Karpas-422 (cell line): ENCODE data around the gene CCDC106. TPM values are rescaled to one million over a fixed set of nuclear protein-coding genes. Genes with fewer than 3 reads are reported as not detected.

Experiments used
- DNase-seq: peaks from one replicate; pipeline ENCODE4 v3.0.0-alpha.2; 2015
- H2AFZ ChIP-seq: fragments of 200-600 bp; sonication (generic); 2 replicates; pipeline ENCODE4 v1.6.1; 2014; ENCODE audit warnings: antibody characterized with exemption, low read length, mixed read lengths
- H3K27ac ChIP-seq: fragments of 200-600 bp; sonication (generic); 2 replicates; pipeline ENCODE4 v1.5.1; 2014; ENCODE audit warnings: mild to moderate bottlenecking, low read length, moderate library complexity
- H3K27me3 ChIP-seq: fragments of 200-600 bp; sonication (generic); 2 replicates; pipeline ENCODE4 v1.6.1; 2014; ENCODE audit warnings: low read length, mixed read lengths
- H3K36me3 ChIP-seq: fragments of 200-600 bp; sonication (generic); 2 replicates; pipeline ENCODE4 v1.6.1; 2014; ENCODE audit warnings: low read length, mixed read lengths; ENCODE audit not compliant: insufficient read depth
- H3K4me1 ChIP-seq: fragments of 200-600 bp; sonication (generic); 2 replicates; pipeline ENCODE4 v1.6.1; 2014; ENCODE audit warnings: mild to moderate bottlenecking, low read length, mixed read lengths
- H3K4me2 ChIP-seq: fragments of 200-600 bp; sonication (generic); 2 replicates; pipeline ENCODE4 v1.6.1; 2014; ENCODE audit warnings: low read length, low read depth, mild to moderate bottlenecking; ENCODE audit not compliant: poor library complexity, severe bottlenecking
- H3K4me3 ChIP-seq: fragments of 200-600 bp; sonication (generic); 2 replicates; pipeline ENCODE4 v1.5.1; 2014; ENCODE audit warnings: mild to moderate bottlenecking, antibody characterized with exemption, low read length, mixed read lengths
- H3K79me2 ChIP-seq: fragments of 200-600 bp; sonication (generic); 2 replicates; pipeline ENCODE4 v1.6.1; 2014; ENCODE audit warnings: mild to moderate bottlenecking, low read length, mixed read lengths
- H3K9ac ChIP-seq: fragments of 200-600 bp; sonication (generic); 2 replicates; pipeline ENCODE4 v1.6.0; 2014; ENCODE audit warnings: low read length
- H3K9me2 ChIP-seq: fragments of 200-600 bp; sonication (generic), shearing (Covaris generic); replicated peaks from 2 replicates; pipeline ENCODE4 v1.6.0; 2014; ENCODE audit warnings: mild to moderate bottlenecking, low read length, moderate library complexity; ENCODE audit not compliant: insufficient read depth
- H3K9me3 ChIP-seq: fragments of 300-700, 200-600 bp; sonication (generic); 2 replicates; pipeline ENCODE4 v1.6.1; 2014; ENCODE audit warnings: low read length, mixed read lengths
- H4K20me1 ChIP-seq: fragments of 200-600 bp; sonication (generic); 2 replicates; pipeline ENCODE4 v1.6.1; 2014; ENCODE audit warnings: mild to moderate bottlenecking, antibody characterized with exemption, low read length, low read depth; ENCODE audit not compliant: insufficient read depth
- total RNA-seq: library from RNA; depleted of rRNA; stranded (reverse); fragments of >200 nt; shearing (Covaris generic); gene quantifications from 2 replicates; pipeline ENCODE4 v1.2.3, GENCODE V29; 2014; ENCODE audit warnings: low replicate concordance

Gene CCDC106
- total RNA-seq, 1 experiment from 2014 or later: 26.2 TPM

DNA sequence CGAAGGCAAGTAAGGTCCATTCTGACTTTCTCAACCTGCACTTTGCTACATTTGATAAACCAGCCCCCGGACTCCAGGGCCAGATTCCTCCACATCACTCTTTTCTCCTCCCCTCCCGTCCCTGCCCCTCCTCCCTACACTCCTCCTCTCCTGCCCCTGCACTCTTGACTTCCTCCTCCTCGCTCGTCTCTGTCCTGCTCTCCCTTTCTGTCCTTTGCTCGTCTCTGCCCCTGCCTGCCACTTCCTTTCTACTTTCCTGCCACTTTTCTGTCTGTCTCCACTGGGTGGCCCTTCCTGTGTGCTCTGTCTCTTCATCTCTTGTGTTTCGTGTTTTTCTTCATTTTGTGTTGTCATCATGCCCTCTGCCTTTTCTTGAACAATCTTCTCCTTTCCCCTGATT, 13.8 kb downstream of the CCDC106 start:
- Histone ChIP-seq H3K4me3 (no peak overlapping the region), H3K27me3 (no peaks in the 10 kb centered on the region), H3K4me1 (peaks cover 20% of the 10 kb centered on the region), H3K9me2 (no peaks in the 10 kb centered on the region), H4K20me1 (peaks cover 89% of the 10 kb centered on the region), H3K4me2 (no peak overlapping the region), H2AFZ (no peak overlapping the region), H3K9me3 (no peaks in the 10 kb centered on the region), H3K27ac (no peak overlapping the region), H3K9ac (no peak overlapping the region), H3K79me2 (peaks cover 92% of the 10 kb centered on the region), H3K36me3 (peaks cover 74% of the 10 kb centered on the region)
- DNase-seq: no peak

- H3K9me2 ChIP-seq: no peaks in the 10 kb centered on the region
- H3K9me3 ChIP-seq: no peaks in the 10 kb centered on the region
- DNase-seq: no peak
- peaks cover 67% of the 10 kb centered on the region for H3K36me3 ChIP-seq
- H4K20me1 ChIP-seq: peaks cover 85% of the 10 kb centered on the region
- peaks cover 84% of the 10 kb centered on the region for H3K79me2 ChIP-seq
- H3K4me1 ChIP-seq: no peaks in the 10 kb centered on the region
- H3K4me2 ChIP-seq: no peak overlapping the region
- H3K27me3 ChIP-seq: no peaks in the 10 kb centered on the region
- H3K9ac ChIP-seq: no peak overlapping the region
- H3K27ac ChIP-seq: no peak overlapping the region
- no peak overlapping the region for H2AFZ ChIP-seq
- H3K4me3 ChIP-seq: no peak overlapping the region
These were observed 16.0 kb downstream of the CCDC106 start for GRCh38 chr19:55663846-55664536.

DNA sequence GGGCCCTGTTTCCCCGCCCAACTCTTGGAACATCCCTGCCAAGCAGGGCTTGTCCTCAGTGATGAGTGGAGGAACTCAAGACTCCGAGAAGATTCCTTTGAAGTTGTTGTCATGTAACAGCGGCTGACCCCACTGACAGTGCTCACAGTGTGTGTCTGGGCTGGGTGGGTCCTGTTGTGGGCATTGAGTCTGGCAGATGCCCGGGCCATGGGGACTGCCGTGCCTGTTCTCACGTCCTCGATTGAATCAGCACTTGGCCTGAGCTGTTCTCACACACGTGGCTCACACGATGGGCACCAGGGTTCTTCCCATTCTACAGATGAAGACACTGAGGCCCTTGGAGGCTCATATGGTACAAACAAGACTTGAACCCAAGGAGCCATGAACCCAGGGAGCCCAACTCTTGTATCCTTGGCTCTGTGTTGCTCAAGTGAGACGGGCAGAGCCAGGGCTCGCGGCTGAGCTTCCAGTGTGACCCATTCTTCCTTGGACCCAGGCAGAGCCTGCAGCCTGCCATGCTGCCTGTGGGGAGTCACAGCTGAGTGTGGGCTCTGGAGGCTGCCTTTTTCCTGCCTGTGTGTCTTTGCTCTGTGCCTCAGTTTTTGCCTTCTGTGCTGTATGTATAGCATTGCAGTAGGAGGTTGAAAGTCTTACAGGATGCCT, 18.5 kb downstream of the CCDC106 start:
- H3K4me3 ChIP-seq: no peak overlapping the region
- H2AFZ ChIP-seq: no peak overlapping the region
- no peak overlapping the region for H3K27ac ChIP-seq
- no peaks in the 10 kb centered on the region for H3K27me3 ChIP-seq
- no peaks in the 10 kb centered on the region for H3K9me3 ChIP-seq
- no peak overlapping the region for H3K4me2 ChIP-seq
- peaks cover 84% of the 10 kb centered on the region for H4K20me1 ChIP-seq
- H3K36me3 ChIP-seq: peaks cover 57% of the 10 kb centered on the region
- no peaks in the 10 kb centered on the region for H3K9me2 ChIP-seq
- peaks cover 82% of the 10 kb centered on the region for H3K79me2 ChIP-seq
- no peak for DNase-seq
- no peak overlapping the region for H3K9ac ChIP-seq
- peaks cover 14% of the 10 kb centered on the region for H3K4me1 ChIP-seq

- Histone ChIP-seq H3K27ac (no peak overlapping the region), H3K4me1 (peaks cover 19% of the 10 kb centered on the region), H4K20me1 (peaks cover 80% of the 10 kb centered on the region), H3K4me3 (no peak overlapping the region), H2AFZ (no peak overlapping the region), H3K4me2 (no peak overlapping the region), H3K9ac (no peak overlapping the region), H3K79me2 (peaks cover 81% of the 10 kb centered on the region), H3K9me2 (no peaks in the 10 kb centered on the region), H3K36me3 (peaks cover 55% of the 10 kb centered on the region), H3K9me3 (no peaks in the 10 kb centered on the region), H3K27me3 (no peaks in the 10 kb centered on the region)
- DNase-seq: no peak
These were observed 19.0 kb downstream of the CCDC106 start for GRCh38 chr19:55667006-55667381.

DNA sequence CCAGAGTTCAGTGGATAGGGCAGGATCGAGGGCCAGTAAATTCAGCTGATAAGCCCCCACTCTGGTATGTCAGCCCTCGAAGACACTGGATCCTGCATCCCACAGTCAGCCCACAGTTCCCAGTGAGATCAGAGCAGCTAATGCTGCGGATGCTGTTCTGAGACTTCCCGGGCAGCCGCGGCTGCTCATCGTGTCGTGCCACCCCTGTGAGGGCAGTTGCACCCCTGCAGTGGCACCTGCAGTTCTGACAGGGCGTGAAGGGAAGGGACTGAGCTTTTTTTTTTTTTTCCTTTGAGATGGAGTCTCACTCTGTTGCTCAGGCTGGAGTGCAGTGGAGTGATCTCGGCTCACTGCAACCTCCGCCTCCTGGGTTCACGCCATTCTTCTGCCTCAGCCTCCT, 19.5 kb downstream of the CCDC106 start:
- H3K4me1 ChIP-seq: peaks cover 24% of the 10 kb centered on the region
- H3K27me3 ChIP-seq: no peaks in the 10 kb centered on the region
- no peak for DNase-seq
- H3K9me3 ChIP-seq: no peaks in the 10 kb centered on the region
- peaks cover 82% of the 10 kb centered on the region for H3K79me2 ChIP-seq
- no peak overlapping the region for H2AFZ ChIP-seq
- peaks cover 81% of the 10 kb centered on the region for H4K20me1 ChIP-seq
- H3K4me3 ChIP-seq: no peak overlapping the region
- peaks cover 57% of the 10 kb centered on the region for H3K36me3 ChIP-seq
- no peak overlapping the region for H3K4me2 ChIP-seq
- no peak overlapping the region for H3K9ac ChIP-seq
- no peaks in the 10 kb centered on the region for H3K9me2 ChIP-seq
- no peak overlapping the region for H3K27ac ChIP-seq

- no peak overlapping the region for H3K9ac ChIP-seq
- peaks cover 53% of the 10 kb centered on the region for H3K36me3 ChIP-seq
- no peak for DNase-seq
- H3K79me2 ChIP-seq: peaks cover 80% of the 10 kb centered on the region
- no peak overlapping the region for H3K4me3 ChIP-seq
- H3K27me3 ChIP-seq: no peaks in the 10 kb centered on the region
- no peaks in the 10 kb centered on the region for H3K9me3 ChIP-seq
- peaks cover 29% of the 10 kb centered on the region for H3K4me1 ChIP-seq
- H3K9me2 ChIP-seq: no peaks in the 10 kb centered on the region
- no peak overlapping the region for H2AFZ ChIP-seq
- H4K20me1 ChIP-seq: peaks cover 80% of the 10 kb centered on the region
- no peak overlapping the region for H3K27ac ChIP-seq
- H3K4me2 ChIP-seq: no peak overlapping the region
These were observed 19.9 kb downstream of the CCDC106 start for GRCh38 chr19:55667958-55668357.

DNA sequence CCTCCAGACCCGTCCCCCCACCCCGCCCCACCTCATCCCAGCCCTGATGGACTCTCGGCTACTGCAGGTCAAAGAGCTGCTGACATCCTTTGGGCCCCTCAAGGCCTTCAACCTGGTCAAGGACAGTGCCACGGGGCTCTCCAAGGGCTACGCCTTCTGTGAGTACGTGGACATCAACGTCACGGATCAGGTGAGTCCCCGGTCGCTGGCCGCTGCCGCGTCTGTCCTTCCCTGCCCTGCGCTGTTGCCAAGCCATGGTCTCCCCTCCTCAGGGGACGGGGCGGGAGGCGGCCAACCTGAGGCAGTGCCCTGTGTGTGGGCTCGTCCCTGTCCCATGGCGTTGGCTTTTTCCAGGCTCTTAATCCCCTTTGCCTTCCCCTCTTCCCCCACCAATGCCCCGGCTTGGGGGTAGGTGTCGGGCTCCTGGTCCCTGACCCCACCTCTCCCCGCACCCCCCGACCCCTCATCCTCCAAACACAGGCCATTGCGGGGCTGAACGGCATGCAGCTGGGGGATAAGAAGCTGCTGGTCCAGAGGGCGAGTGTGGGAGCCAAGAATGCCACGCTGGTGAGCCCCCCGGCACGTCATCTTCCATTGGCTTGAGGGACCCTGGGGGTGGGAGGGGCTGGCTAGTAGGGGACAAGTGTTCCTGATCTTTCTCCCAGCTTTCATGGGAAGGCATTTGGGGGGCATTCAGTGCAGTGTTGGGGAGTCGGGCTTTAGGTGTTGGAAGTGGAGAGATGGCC, 20.8 kb downstream of the CCDC106 start:
- Histone ChIP-seq H3K36me3 (peaks cover 45% of the 10 kb centered on the region), H3K27ac (no peak overlapping the region), H3K4me2 (no peak overlapping the region), H3K79me2 (peaks cover 80% of the 10 kb centered on the region), H3K9ac (no peak overlapping the region), H3K27me3 (no peaks in the 10 kb centered on the region), H3K4me1 (peaks cover 37% of the 10 kb centered on the region), H3K9me3 (no peaks in the 10 kb centered on the region), H2AFZ (no peak overlapping the region), H4K20me1 (peaks cover 80% of the 10 kb centered on the region), H3K9me2 (no peaks in the 10 kb centered on the region), H3K4me3 (no peak overlapping the region)
- no peak for DNase-seq
